Stomach (tissue), 4 donors: ENCODE data around the gene ARHGAP33.

ENCODE experiments used
- CTCF ChIP-seq, 7 experiments: fragments of 450-650 bp in 4 of 7; fragments of 200-600 bp in 3 of 7; sonication (generic) in 3 of 7; IDR thresholded peaks; one replicate each; pipeline ENCODE4 v1.5.1; 2016 to 2019; ENCODE audit warnings: antibody characterized with exemption in 7 of 7, control low read depth in 2 of 7, mild to moderate bottlenecking in 1 of 7
- POLR2A ChIP-seq, 4 donors: fragments of 450-650 bp; IDR thresholded peaks; one replicate each; pipeline ENCODE4 v1.6.1; 2016; ENCODE audit warnings: antibody characterized with exemption in 4 of 4, control low read depth in 2 of 4, mild to moderate bottlenecking in 1 of 4, moderate library complexity in 1 of 4

DNA sequence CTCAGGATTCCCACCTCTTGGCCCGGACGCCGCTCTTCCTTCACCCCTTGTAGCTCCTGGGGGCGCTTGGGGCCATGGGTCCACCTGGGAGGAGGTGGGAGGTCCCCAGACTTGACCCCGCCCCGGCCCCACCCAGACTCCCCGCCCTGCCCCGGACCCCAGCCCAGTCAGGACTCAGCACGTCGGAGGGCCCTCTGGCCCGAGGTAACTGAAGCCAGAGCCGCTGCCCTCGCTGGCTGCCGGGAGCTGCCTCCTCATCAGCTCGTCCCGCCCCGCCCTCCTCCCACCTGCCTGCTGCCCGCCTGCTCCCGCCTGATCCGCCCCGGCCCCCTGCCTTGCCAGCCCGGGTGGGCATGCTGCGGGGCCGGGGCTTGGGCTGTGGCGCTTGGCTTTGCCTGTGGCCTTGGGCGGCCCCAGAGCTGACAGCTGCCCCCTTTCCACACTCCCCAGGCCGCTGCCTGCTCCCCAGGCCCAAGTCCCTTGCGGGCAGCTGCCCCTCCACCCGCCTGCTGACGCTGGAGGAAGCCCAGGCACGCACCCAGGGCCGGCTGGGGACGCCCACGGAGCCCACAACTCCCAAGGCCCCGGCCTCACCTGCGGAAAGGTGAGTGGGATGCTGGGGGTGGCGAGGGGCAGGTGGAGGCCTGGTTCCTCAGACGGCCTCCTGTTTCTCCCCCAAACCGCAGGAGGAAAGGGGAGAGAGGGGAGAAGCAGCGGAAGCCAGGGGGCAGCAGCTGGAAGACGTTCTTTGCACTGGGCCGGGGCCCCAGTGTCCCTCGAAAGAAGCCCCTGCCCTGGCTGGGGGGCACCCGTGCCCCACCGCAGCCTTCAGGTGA, 9.4 kb downstream of the ARHGAP33 start:
- no peak for TF ChIP-seq CTCF (IDR thresholded peaks at IDR 0.05)
- no peak for TF ChIP-seq POLR2A (IDR thresholded peaks at IDR 0.05)
